Measurements from ENCODE around the gene RALY. TPM values are rescaled to one million over a fixed set of nuclear protein-coding genes. Genes with fewer than 3 reads are reported as not detected.

Gene RALY
- total and polyA plus RNA-seq, 10 of the 15 experiments (the other 5 are each of a cell fraction or from before 2014, with no cell fraction given): 1.2 to 246 (median 137) TPM

- H3K27ac ChIP-seq (ENCODE audit: control insufficient read depth, insufficient read depth): no peak overlapping the region
- DNase-seq (ENCODE audit: low read depth, low spot score) (no peak), ATAC-seq (no peak), FAIRE-seq (no peak)
- TF ChIP-seq SP1 (IDR thresholded peaks at IDR 0.05; ENCODE audit: low read depth, low read length) (no peak), TCF12 (IDR thresholded peaks at IDR 0.05; ENCODE audit: low read depth, low read length) (no peak), STAT3 (IDR thresholded peaks at IDR 0.05; ENCODE audit: low read depth, low read length) (no peak), NKRF (conservative IDR thresholded peaks at IDR 0.05) (no peak), NR2C1 (IDR thresholded peaks at IDR 0.05) (no peak), SREBF1 (IDR thresholded peaks at IDR 0.05; ENCODE audit: low read length) (no peak), HCFC1 (IDR thresholded peaks at IDR 0.05; ENCODE audit: low read length) (no peak), CHD1 (IDR thresholded peaks at IDR 0.05; ENCODE audit: low read depth, low read length) (no peak), ZBED1 (IDR thresholded peaks at IDR 0.05; ENCODE audit: borderline replicate concordance) (no peak), PBX3 (IDR thresholded peaks at IDR 0.05; ENCODE audit: insufficient replicate concordance, low read depth, low read length) (no peak), BACH1 (IDR thresholded peaks at IDR 0.05; ENCODE audit: borderline replicate concordance) (no peak), E2F8 (IDR thresholded peaks at IDR 0.05; ENCODE audit: low read depth, partially characterized antibody) (no peak), EP300 (IDR thresholded peaks at IDR 0.05; ENCODE audit: borderline replicate concordance in 1 of 2, control insufficient read depth in 1 of 2, low read depth in 2 of 2, low read length in 2 of 2) (no peak), PRDM15 (CRISPR knock-in tag; IDR thresholded peaks at IDR 0.05) (no peak)
- H2AFZ ChIP-seq (ENCODE audit: control insufficient read depth, low read depth, low read length): no peak overlapping the region
- H3K9me3 ChIP-seq (replicated peaks; ENCODE audit: control insufficient read depth, insufficient read depth, low read length): no peaks in the 10 kb centered on the region
- ChIA-PET POLR2A (no interaction called here), RAD21 (ENCODE audit: unreplicated experiment) (no interaction called here), SMC1A (ENCODE audit: uncharacterized antibody, unreplicated experiment) (no interaction called here), CTCF (no interaction called here)
- intact Hi-C loops (cut with micrococcal nuclease; ENCODE audit: unreplicated experiment) (no loop called here), in situ Hi-C loops (cut with MboI) (no loop called here)
- no peaks in the 10 kb centered on the region for H3K4me1 ChIP-seq (ENCODE audit: control insufficient read depth, insufficient read depth, low read length)
- no peak overlapping the region for H3K9ac ChIP-seq (ENCODE audit: control insufficient read depth, insufficient read depth, low read length)
- no peaks in the 10 kb centered on the region for H3K79me2 ChIP-seq (ENCODE audit: control insufficient read depth, insufficient read depth, low read length)
- no TSS peak for BruUV-seq (replicated peaks)
- peaks cover 2% of the 10 kb centered on the region in 2 experiments; a peak in 2 of 4 replicates for H3K27me3 ChIP-seq (replicated peaks in 1 of 2; ENCODE audit: control insufficient read depth in 2 of 2, insufficient read depth in 2 of 2, low read length in 1 of 2)
- no peaks in the 10 kb centered on the region for H4K20me1 ChIP-seq (ENCODE audit: control insufficient read depth, insufficient read depth)
- no peaks in the 10 kb centered on the region for H3K36me3 ChIP-seq (ENCODE audit: control insufficient read depth in 2 of 2, insufficient read depth in 2 of 2, low read length in 1 of 2)
- H3K4me2 ChIP-seq (ENCODE audit: control insufficient read depth, insufficient read depth): no peak overlapping the region
- no peak overlapping the region for H3K4me3 ChIP-seq
- WGBS (ENCODE audit: insufficient coverage, insufficient replicate concordance, low lambda C conversion rate, missing lambda C conversion rate): 0% methylated on average over 2 of the region's 2 CpGs
Measured at GRCh38 chr20:33977535-33977934, 16.2 kb upstream of the RALY start.

Measured in GM12878 (cell line).